Measurements from ENCODE around the gene TGFBR2. TPM values are rescaled to one million over a fixed set of nuclear protein-coding genes. Genes with fewer than 3 reads are reported as not detected.

The TGFBR2 gene
- total RNA-seq, 1 experiment from 2014 or later: 22.5 TPM

DNA sequence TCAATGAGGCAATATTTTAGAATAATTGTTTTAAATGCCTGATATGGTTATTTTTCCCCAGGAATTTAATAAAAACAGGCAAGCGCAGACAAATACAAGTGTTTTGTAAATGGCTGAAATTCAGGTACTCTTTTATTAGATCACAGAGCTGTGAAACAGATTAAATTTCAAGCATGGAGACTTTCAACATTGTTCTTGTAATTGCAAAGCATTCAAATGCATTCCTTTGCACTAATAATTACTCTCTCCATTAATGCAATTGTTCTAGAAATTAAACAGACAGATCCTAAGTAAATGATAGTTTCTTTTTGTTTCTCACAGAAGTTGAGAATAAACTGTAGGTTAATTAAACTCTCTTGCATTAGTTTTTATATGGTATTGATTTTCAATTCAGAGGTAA lies 42.4 kb upstream of the TGFBR2 start:
- ChIA-PET CTCF (no interaction called here), RAD21 (ENCODE audit: low non-redundant PET in 1 of 2, low total read pairs in 2 of 2, uncharacterized antibody in 2 of 2, unreplicated experiment in 2 of 2) (no interaction called here)
- ATAC-seq: no peak

More for the DNA sequence above, 42.4 kb upstream of the TGFBR2 start:
- no peak overlapping the region for H2AFZ ChIP-seq (ENCODE audit: low read depth, low read length, poor library complexity, severe bottlenecking)
- no peak overlapping the region for H3K4me3 ChIP-seq (replicated peaks in 1 of 2; ENCODE audit: low read depth in 1 of 2, low read length in 2 of 2)
- intact Hi-C loops (cut with micrococcal nuclease): no loop called here
- H4K20me1 ChIP-seq (ENCODE audit: insufficient read depth): no peaks in the 10 kb centered on the region
- no peaks in the 10 kb centered on the region; the same call in 1 of the 2 replicates for H3K9me2 ChIP-seq (ENCODE audit: insufficient read depth)
- no TSS peak for BruUV-seq (replicated peaks)
- H3K9me3 ChIP-seq (ENCODE audit: control insufficient read depth in 1 of 2, insufficient read depth in 1 of 2, low read depth in 1 of 2, low read length in 2 of 2): no peaks in the 10 kb centered on the region
- no peaks in the 10 kb centered on the region for H3K27me3 ChIP-seq (ENCODE audit: insufficient read depth, low read length)
- no peak overlapping the region for H3K9ac ChIP-seq (ENCODE audit: low read length)
- no peak overlapping the region for H3K27ac ChIP-seq (ENCODE audit: low read depth, low read length)
- TF ChIP-seq, protein P1, sequence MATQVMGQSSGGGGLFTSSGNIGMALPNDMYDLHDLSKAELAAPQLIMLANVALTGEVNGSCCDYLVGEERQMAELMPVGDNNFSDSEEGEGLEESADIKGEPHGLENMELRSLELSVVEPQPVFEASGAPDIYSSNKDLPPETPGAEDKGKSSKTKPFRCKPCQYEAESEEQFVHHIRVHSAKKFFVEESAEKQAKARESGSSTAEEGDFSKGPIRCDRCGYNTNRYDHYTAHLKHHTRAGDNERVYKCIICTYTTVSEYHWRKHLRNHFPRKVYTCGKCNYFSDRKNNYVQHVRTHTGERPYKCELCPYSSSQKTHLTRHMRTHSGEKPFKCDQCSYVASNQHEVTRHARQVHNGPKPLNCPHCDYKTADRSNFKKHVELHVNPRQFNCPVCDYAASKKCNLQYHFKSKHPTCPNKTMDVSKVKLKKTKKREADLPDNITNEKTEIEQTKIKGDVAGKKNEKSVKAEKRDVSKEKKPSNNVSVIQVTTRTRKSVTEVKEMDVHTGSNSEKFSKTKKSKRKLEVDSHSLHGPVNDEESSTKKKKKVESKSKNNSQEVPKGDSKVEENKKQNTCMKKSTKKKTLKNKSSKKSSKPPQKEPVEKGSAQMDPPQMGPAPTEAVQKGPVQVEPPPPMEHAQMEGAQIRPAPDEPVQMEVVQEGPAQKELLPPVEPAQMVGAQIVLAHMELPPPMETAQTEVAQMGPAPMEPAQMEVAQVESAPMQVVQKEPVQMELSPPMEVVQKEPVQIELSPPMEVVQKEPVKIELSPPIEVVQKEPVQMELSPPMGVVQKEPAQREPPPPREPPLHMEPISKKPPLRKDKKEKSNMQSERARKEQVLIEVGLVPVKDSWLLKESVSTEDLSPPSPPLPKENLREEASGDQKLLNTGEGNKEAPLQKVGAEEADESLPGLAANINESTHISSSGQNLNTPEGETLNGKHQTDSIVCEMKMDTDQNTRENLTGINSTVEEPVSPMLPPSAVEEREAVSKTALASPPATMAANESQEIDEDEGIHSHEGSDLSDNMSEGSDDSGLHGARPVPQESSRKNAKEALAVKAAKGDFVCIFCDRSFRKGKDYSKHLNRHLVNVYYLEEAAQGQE (IDR thresholded peaks at IDR 0.05; ENCODE audit: low read depth): no peak
- no peak for TF ChIP-seq ZNF274 (IDR thresholded peaks at IDR 0.05; ENCODE audit: low read depth, low read length)
- TF ChIP-seq SRF (IDR thresholded peaks at IDR 0.05; ENCODE audit: low read depth): no peak
- no peak for TF ChIP-seq ELF1 (IDR thresholded peaks at IDR 0.05; ENCODE audit: borderline replicate concordance, low read depth)
- TF ChIP-seq, protein P2, sequence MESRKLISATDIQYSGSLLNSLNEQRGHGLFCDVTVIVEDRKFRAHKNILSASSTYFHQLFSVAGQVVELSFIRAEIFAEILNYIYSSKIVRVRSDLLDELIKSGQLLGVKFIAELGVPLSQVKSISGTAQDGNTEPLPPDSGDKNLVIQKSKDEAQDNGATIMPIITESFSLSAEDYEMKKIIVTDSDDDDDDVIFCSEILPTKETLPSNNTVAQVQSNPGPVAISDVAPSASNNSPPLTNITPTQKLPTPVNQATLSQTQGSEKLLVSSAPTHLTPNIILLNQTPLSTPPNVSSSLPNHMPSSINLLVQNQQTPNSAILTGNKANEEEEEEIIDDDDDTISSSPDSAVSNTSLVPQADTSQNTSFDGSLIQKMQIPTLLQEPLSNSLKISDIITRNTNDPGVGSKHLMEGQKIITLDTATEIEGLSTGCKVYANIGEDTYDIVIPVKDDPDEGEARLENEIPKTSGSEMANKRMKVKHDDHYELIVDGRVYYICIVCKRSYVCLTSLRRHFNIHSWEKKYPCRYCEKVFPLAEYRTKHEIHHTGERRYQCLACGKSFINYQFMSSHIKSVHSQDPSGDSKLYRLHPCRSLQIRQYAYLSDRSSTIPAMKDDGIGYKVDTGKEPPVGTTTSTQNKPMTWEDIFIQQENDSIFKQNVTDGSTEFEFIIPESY (IDR thresholded peaks at IDR 0.05; ENCODE audit: extremely low read depth, insufficient replicate concordance, low read length): no peak
- no peak for TF ChIP-seq EZH2phosphoT487 (IDR thresholded peaks at IDR 0.05; ENCODE audit: borderline replicate concordance)
- no peak for TF ChIP-seq SP1 (IDR thresholded peaks at IDR 0.05; ENCODE audit: low read depth)
- TF ChIP-seq POLR2AphosphoS5 (IDR thresholded peaks at IDR 0.05; ENCODE audit: low read depth, low read length): no peak
- POLR2A ChIA-PET: no interaction called here
- no peaks in the 10 kb centered on the region for H3K4me1 ChIP-seq (ENCODE audit: control insufficient read depth in 1 of 2, insufficient read depth in 2 of 2, low read length in 2 of 2)
- H3K79me2 ChIP-seq (ENCODE audit: insufficient read depth, low read length): no peaks in the 10 kb centered on the region
- no peaks in the 10 kb centered on the region for H3K36me3 ChIP-seq (ENCODE audit: control insufficient read depth in 1 of 2, insufficient read depth in 2 of 2, low read length in 2 of 2)
- H3K4me2 ChIP-seq (ENCODE audit: low read length): no peak overlapping the region
- DNase-seq (ENCODE audit: low read depth, low spot score): no peak
